AG04450 (cell line): Measurements from ENCODE around the gene DHRS3. TPM values are rescaled to one million over a fixed set of nuclear protein-coding genes. Genes with fewer than 3 reads are reported as not detected.

Experiments
- CTCF ChIA-PET: fragments of 300-600, 350-600 bp; formaldehyde crosslinking; extraction: SDS; loops from one replicate; lab custom pipeline; 2022; ENCODE audit warnings: antibody characterized with exemption, inconsistent platforms; lab: Charles Lee
- POLR2A ChIA-PET: fragments of 350-600 bp; formaldehyde crosslinking; extraction: SDS; loops from one replicate; lab custom pipeline; 2021; ENCODE audit warnings: antibody characterized with exemption, inconsistent platforms; lab: Yijun Ruan, JAX
- DNase-seq: peaks from one replicate; pipeline ENCODE4 v3.0.0-alpha.2; 2011; ENCODE audit warnings: low read depth, low spot score
- H3K27ac ChIP-seq: one replicate; pipeline ENCODE4 v1.5.1; 2012; ENCODE audit warnings: low read depth, low read length, control low read depth
- H3K27me3 ChIP-seq: one replicate; pipeline ENCODE4 v1.6.0; 2012; ENCODE audit warnings: low read length; ENCODE audit not compliant: control insufficient read depth, insufficient read depth
- H3K4me3 ChIP-seq: 2 replicates; pipeline ENCODE4 v1.5.1; 2011; ENCODE audit warnings: mild to moderate bottlenecking, low read depth, low read length, control low read depth
- H3K9me3 ChIP-seq: 2 replicates; pipeline ENCODE4 v1.5.1; 2012; ENCODE audit warnings: low read length; ENCODE audit not compliant: control insufficient read depth, insufficient read depth
- CTCF ChIP-seq: IDR thresholded peaks from 2 replicates; pipeline ENCODE4 v1.5.1; 2011; ENCODE audit warnings: low read depth, low read length, control low read depth, inconsistent platforms
- polyA plus RNA-seq: library from polyadenylated mRNA; depleted of rRNA; stranded (reverse); fragments of >200 nt; gene quantifications from 2 replicates; pipeline ENCODE4 v1.2.3, GENCODE V29; 2011

The DHRS3 gene
- polyA plus RNA-seq, 1 experiment, result 42.3 TPM

GRCh38 chr1:12615865-12616708, 1.9 kb downstream of the DHRS3 start:
- peak overlapping the region; percentile 83 for H3K4me3 ChIP-seq
- H3K27ac ChIP-seq, result peak overlapping the region; percentile 80
- POLR2A ChIA-PET, result interaction anchor here (1.2 to 4.9 kb wide), 4 partner anchors 20 to 138 kb away, joined by 3 to 34 read pairs (median 6); no protein-coding TSS in a partner anchor
- no peak for TF ChIP-seq CTCF
- no peaks in the 10 kb centered on the region for H3K27me3 ChIP-seq
- no peak for DNase-seq
- CTCF ChIA-PET, result interaction anchor here (1.2 to 4.7 kb wide), 3 partner anchors 43 to 302 kb away, joined by 4 to 27 read pairs (median 5); no protein-coding TSS in a partner anchor
- peaks cover 4% of the 10 kb centered on the region; the same call in 1 of the 2 replicates for H3K9me3 ChIP-seq

- H3K4me3 ChIP-seq, result peak overlapping the region; percentile 83
- peaks cover 4% of the 10 kb centered on the region; the same call in 1 of the 2 replicates for H3K9me3 ChIP-seq
- TF ChIP-seq CTCF, result no peak
- H3K27me3 ChIP-seq, result no peaks in the 10 kb centered on the region
- DNase-seq, result no peak
- POLR2A ChIA-PET, result interaction anchor here (1.2 to 4.9 kb wide), 3 partner anchors 19 to 137 kb away, joined by 3 to 34 read pairs (median 8); no protein-coding TSS in a partner anchor
- peak overlapping the region; percentile 80 for H3K27ac ChIP-seq
- CTCF ChIA-PET, result interaction anchor here (1.2 to 2.0 kb wide), 2 partner anchors 43 to 301 kb away, joined by 4 to 5 read pairs; no protein-coding TSS in a partner anchor
These were observed 2.7 kb downstream of the DHRS3 start for GRCh38 chr1:12615159-12615864.

DNA sequence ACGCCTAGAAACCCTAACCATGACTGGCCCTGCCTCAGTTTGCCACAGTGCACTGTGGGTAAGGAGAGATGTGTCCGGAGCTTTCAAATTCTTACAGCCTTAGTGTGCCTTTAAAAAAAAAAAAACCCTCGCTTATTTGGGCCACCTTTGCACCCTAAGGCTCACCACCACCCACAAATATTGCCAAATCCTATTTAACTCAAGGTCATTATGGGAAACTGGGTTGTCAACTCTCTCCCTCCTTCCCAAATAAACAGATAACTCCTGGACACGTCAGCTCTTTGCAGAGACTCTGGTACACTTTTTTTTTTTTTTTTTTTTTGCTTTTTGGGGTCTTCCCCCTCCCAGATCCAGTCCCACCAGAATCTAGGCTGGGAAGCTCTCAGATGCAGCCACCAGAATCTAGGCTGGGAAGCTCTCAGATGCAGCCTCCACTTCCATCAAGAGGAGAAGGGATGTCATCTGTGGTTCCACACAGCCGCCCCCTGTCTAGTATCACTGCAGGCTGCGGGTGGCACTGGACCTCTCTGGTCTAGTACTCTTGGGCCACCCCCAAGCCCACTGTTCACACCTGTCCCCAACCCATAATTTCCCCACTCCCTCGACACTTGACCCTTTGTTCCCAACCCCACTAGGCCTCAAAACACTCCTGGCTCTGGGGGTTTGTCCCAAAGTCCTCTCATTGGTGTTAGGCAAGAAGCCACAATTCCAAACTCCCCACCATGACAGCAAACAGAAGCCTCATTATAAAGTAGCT, 3.4 kb downstream of the DHRS3 start:
- CTCF ChIA-PET, result interaction anchor here (1.2 to 2.0 kb wide), 2 partner anchors 44 to 300 kb away, joined by 4 to 5 read pairs; no protein-coding TSS in a partner anchor

DNA sequence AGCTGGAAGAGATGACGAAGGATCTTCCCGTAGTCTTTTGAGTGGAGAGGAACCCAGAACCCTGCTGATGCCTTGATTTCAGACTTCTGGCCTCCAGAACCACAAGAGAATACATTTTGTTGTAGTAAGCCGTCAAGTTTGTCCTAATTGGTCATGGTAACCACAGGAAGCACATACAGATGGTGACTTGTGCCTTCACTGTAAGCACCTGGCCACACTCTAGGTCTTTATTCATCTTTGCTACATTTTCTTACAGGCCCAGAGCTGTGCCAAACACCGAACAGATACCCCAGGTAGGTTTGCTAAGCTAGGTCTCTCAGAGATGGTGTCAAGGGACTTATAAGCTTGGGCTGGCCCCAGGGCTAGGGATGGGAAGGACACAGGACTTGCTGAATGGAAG, 4.8 kb downstream of the DHRS3 start:
- CTCF ChIA-PET, result no interaction called here
- POLR2A ChIA-PET, result interaction anchor here (0.7 kb wide), 1 partner anchor 315 kb away, joined by 3 read pairs; no protein-coding TSS in a partner anchor
- Histone ChIP-seq H3K27me3 (no peaks in the 10 kb centered on the region), H3K27ac (no peak overlapping the region), H3K4me3 (no peak overlapping the region), H3K9me3 (peaks cover 4% of the 10 kb centered on the region; the same call in 1 of the 2 replicates)
- no peak for DNase-seq
- TF ChIP-seq CTCF, result no peak

More for the DNA sequence above, 3.4 kb downstream of the DHRS3 start:
- Histone ChIP-seq H3K27ac (no peak overlapping the region), H3K27me3 (no peaks in the 10 kb centered on the region), H3K4me3 (peak overlapping the region; percentile 83), H3K9me3 (peaks cover 4% of the 10 kb centered on the region; the same call in 1 of the 2 replicates)
- POLR2A ChIA-PET, result interaction anchor here (2.7 to 4.9 kb wide), 2 partner anchors 18 to 137 kb away, joined by 8 to 34 read pairs; no protein-coding TSS in a partner anchor
- no peak for TF ChIP-seq CTCF
- DNase-seq, result no peak
